OCI-M2 (cell line): ENCODE results near the gene NSDHL.

Experiments
- DNase-seq: peaks from one replicate; lab custom pipeline; 2025; ENCODE audit not compliant: unreplicated experiment; lab: John Stamatoyannopoulos, UW

NSDHL gene

GRCh38 chrX:152843852-152844251, 13.0 kb downstream of the NSDHL start:
- DNase-seq = no peak

- DNase-seq = no peak
These were observed 13.4 kb downstream of the NSDHL start for GRCh38 chrX:152844256-152844655.

DNA sequence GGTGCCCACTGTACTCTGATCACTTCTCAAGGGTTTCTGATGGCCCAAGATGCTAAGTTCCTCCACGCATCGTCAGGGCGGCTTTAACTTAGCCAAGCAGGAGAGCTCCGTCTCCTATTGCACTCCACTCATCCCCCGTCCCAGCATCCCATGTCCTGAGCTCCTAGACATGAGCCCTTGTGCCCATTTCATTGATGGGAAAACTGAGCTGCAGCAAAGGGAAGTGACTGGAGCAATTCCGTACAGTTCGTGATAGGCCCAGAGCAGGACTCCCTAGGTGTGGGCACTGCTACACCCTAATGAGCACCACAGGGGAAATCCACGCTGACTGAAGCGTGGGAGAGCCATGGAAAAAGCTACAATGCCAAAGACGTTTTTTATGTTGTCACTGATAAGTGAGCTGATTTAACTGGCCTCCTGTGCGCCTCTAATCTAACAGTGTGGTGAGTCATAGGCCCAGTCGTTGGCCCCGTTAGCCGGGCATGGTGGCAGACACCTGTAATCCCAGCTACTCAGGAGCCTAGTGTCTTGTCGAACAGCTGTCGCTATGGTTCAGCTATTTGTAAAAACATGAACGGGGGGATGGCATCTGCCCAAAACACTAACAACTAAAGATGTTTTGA, 14.9 kb downstream of the NSDHL start:
- no peak for DNase-seq

- no peak for DNase-seq
These were observed 16.4 kb downstream of the NSDHL start for GRCh38 chrX:152847281-152847680.

- DNase-seq = no peak
These were observed 19.6 kb downstream of the NSDHL start for GRCh38 chrX:152850465-152850864.

DNA sequence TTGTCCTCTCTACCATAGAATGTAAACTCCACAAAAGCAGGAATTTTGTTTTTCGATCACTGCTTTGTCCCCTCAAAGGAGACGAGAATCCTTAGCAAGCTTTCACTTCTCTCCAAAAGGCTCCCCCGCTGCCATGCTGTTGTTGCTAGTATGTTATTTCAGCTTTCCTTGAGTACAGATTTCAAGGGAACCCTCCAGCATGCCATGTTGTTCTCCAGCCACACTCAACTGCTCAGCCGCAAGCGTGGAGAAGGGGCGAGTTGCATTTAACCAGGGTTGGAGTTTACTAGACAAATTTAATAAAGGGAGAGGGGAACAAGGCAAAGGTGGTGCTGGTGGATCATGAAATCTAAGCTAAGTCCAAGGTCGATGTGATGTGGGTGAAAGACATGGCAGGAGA, 23.1 kb downstream of the NSDHL start:
- no peak for DNase-seq

DNA sequence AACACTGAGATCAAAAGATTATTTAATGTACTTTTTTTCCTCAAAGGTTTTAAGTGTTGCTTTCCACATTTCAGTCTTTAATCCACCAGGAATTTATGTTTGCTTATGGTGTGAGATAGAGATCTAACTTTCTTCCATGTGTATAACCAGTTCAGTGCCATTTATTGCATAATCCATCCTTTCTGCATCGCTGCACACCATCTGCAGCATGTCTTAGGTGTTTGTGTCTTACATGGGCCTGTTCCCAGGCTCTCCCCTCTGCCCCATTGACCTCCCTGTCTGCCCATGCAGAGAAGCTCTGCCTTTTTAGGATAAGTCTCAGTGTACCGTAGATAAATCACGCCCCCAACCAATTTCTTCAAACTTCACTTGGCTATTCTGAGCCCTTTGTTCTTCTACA, 30.3 kb downstream of the NSDHL start:
- no peak for DNase-seq

DNA sequence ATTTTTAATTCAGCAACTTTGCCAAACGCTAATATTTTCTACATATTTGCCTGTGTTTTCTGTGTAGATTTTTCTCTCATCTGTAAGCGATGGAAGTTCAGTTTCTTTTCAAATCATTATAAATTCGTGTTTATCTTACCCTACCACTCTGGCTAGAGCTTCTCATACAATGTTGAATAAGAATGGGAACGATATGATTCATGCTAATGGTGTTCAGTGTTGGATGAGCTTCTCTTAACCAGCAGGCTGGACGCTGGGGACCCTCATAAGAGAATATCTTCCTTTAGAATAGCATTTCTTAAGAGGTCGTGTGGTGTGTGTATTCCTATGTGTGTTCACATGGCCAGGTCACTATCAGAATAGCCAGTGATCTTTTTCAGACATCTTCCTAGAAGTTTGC, 31.0 kb downstream of the NSDHL start:
- DNase-seq = no peak

- no peak for DNase-seq
These were observed 34.5 kb downstream of the NSDHL start for GRCh38 chrX:152865232-152865920.

- no peak for DNase-seq
These were observed 35.5 kb downstream of the NSDHL start for GRCh38 chrX:152866386-152866785.

DNA sequence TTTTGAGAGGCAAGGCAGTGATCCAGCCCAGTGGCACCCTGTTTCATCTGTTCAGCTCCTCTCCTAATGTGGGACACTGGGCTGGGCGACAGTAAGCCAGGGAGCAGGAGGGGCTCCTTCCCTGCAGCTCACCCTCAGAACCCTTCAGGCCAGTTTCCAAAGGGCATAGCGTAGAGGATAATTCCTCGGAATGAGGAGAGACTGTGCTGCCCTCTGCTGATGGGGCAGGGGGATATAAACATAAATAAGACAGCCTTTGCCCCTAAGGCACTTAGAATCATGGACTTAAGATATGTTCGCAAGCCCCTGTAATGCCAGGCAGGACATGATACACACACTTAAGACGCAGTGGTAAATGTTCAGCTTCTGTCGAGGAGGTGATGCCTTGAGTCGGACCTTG, 39.1 kb downstream of the NSDHL start:
- DNase-seq = no peak

- DNase-seq = no peak
These were observed 40.4 kb downstream of the NSDHL start for GRCh38 chrX:152871260-152871659.

- DNase-seq = no peak
These were observed 41.7 kb downstream of the NSDHL start for GRCh38 chrX:152872522-152872921.

GRCh38 chrX:152873361-152873760, 42.5 kb downstream of the NSDHL start:
- DNase-seq = no peak

DNA sequence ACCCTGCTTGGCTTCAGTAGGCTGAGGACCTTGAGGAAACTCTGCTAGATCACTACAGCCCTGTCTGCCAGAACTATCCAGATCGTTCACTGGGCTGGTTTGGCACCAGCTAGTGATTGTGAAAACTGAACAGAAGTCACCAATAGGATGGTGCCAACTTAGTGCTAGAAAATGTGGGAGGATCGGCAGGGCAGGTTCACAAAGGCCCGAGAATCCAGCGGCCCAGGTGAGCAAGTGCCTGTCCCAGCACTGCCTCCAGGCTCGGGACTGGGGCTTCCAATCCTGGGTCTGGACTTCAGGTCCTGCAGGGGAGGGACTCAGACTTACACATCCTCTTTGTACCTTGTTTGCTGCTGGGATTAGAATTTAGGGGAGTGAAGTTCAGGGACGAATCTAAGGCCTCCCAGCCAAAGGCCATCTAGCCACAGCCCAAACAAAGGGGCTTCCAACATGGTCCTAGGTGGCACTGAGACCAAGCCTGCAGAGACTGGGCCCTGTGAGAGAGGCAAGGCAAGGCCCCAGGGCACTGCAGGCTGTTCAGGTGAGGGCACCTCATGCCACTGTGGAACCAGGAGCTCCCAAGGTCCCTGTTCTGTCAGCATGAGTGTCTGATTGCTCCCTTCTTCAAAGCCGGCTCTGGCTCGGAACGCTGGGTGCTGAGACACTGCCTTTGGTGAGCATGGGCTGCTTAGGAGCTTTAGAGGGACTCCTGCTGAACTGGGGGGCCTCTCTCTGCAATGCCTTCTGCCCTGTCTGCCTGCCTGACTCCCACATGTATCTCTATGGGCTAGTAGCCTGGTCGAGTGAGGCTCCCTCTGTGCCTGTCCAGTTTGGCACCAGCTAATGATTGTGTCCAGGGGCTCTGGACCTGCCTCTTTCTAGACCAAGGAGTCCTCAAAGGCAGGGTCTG, 46.3 kb downstream of the NSDHL start:
- no peak for DNase-seq

DNA sequence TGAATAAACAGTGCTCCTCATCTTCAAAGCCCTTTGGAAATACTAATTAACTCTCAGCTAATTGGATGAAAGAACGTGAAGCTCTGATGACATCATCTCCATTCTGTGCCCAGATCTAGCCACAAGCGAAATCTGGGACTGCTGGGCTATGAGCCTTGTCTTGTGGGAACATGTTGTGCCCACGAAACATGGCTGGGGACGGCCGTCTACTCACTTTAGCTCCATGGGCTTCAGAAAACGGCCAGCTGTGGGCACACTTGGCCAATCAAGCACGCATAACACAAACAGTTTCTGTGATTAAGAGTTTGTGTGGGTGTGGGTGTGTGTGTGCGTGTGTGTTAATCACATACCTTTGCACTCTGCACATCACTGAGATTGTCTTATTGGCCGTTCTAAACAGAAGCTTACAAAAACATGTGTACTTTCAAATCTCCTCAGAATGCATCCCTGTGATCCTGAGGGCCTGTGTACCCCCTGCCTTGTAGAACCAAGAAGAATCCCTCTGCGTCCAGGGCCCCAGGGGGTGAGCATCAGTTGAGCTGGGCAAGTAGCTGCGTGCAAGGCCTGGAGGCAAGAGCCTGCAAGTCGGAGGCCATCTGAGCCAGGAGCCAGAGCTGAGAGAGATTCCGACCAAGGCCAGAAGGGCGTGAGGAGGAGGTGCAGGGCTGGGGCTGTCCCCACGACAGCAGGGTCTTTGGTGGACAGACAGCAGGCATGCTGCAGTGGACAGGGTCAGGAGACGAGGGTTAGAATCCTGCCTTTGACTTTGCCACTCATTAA, 48.3 kb downstream of the NSDHL start:
- no peak for DNase-seq

DNA sequence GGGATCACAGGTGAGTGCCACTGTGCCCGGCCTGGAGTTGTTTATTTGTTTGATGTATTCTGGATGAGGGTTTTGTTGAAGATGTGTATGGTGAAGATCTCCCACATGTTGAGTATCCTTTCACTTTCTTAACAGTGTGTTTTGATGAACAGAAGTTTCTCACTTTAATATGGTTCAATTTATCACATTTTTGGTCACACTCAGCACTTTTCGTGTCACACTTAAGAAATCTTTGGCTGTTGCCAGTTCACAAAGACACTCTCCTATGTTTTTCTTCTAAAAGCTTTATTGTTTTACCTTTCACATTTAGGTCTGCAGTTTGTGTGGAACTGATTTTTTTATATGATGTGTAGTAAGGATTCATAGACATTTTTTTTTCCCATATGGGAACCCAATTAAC, 50.4 kb downstream of the NSDHL start:
- DNase-seq = no peak

- no peak for DNase-seq
These were observed 53.3 kb downstream of the NSDHL start for GRCh38 chrX:152884171-152884570.

- no peak for DNase-seq
These were observed 55.9 kb downstream of the NSDHL start for GRCh38 chrX:152886716-152887115.

DNA sequence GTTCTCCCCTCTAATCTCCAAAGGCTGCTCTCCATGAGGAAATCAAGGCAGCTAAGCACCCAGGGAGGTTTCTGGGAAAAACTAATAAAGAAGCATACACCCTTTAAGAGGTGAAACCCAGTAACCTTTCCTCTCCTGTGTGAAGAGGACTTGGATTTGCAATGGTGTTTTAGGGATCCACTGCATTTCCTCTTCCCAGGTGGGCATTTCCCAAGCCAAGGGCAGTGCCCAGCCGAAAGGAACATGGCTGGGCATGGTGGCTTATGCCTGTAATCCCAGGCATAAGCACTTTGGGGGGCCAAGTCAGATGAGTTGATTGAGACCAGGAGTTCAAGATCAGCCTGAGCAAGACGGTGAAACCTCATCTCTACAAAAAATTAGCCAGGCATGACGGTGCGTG, 61.6 kb downstream of the NSDHL start:
- no peak for DNase-seq
